GM23248 (cell line): Measurements from ENCODE around the gene GCNT2.

Source experiments
- EZH2 ChIP-seq: fragments of 200-600 bp; sonication (generic); IDR thresholded peaks from 2 replicates; pipeline ENCODE4 v1.6.1; 2018; ENCODE audit warnings: antibody characterized with exemption, mild to moderate bottlenecking; ENCODE audit not compliant: insufficient read depth, poor library complexity, severe bottlenecking
- EZH2phosphoT487 ChIP-seq: fragments of 200-600 bp; sonication (generic); IDR thresholded peaks from 2 replicates; pipeline ENCODE4 v1.6.1; 2018; ENCODE audit warnings: antibody characterized with exemption, moderate library complexity, mild to moderate bottlenecking, low read depth; ENCODE audit not compliant: insufficient read depth

GRCh38 chr6:10482636-10483257 is 38.4 kb upstream of the GCNT2 start:
- TF ChIP-seq EZH2phosphoT487, result no peak
- TF ChIP-seq EZH2, result no peak
